Tibial artery (tissue), 4 donors: ENCODE results near the gene PXMP4.

ENCODE experiments used
- DNase-seq, 2 donors: peaks; one replicate each; pipeline ENCODE4 v3.0.0-alpha.2; 2019
- H3K27ac ChIP-seq, 2 donors: fragments of 200-600 bp; sonication (generic) in 1 of 2; 1 replicate in 1 of 2; 2 replicates in 1 of 2; pipeline ENCODE4 v1.5.1; 2018 to 2019; ENCODE audit warnings: mild to moderate bottlenecking in 1 of 2
- H3K27me3 ChIP-seq, 2 donors: fragments of 200-600 bp; sonication (generic) in 1 of 2; one replicate each; pipeline versions ENCODE4 v1.5.1 to v1.6.0; 2016 to 2019
- H3K36me3 ChIP-seq, 3 donors: fragments of 200-600 bp; sonication (generic) in 2 of 3; one replicate each; pipeline ENCODE4 v1.5.1; 2016 to 2019; ENCODE audit warnings: mild to moderate bottlenecking in 2 of 3
- H3K4me1 ChIP-seq, 4 donors: fragments of 200-600 bp; sonication (generic) in 2 of 4; 1 replicate in 3 of 4; 2 replicates in 1 of 4; pipeline ENCODE4 v1.5.1; 2016 to 2019
- H3K4me3 ChIP-seq, 2 donors: fragments of 200-600 bp; sonication (generic) in 1 of 2; 1 replicate in 1 of 2; 2 replicates in 1 of 2; pipeline ENCODE4 v1.5.1; 2018 to 2019; ENCODE audit warnings: mild to moderate bottlenecking in 2 of 2
- H3K9me3 ChIP-seq, 3 donors: fragments of 200-600 bp; sonication (generic) in 1 of 3; one replicate each; pipeline ENCODE4 v1.5.1; 2016 to 2019
- CTCF ChIP-seq, 2 experiments: fragments of 200-600 bp in 1 of 2; fragments of 450-650 bp in 1 of 2; IDR thresholded peaks; one replicate each; pipeline ENCODE4 v1.5.1; 2017 to 2019; ENCODE audit warnings: antibody characterized with exemption in 2 of 2, mild to moderate bottlenecking in 1 of 2, moderate library complexity in 1 of 2
- intact Hi-C: fragments of 100-400 bp; cut with DNase I; formaldehyde crosslinking; loops from one replicate; pipeline ENCODE4 v1.15.0; 2023; ENCODE audit warnings: low total_unique reads

PXMP4 gene

GRCh38 chr20:33740189-33740588, 20.1 kb upstream of the PXMP4 start:
- no peak for TF ChIP-seq CTCF (IDR thresholded peaks at IDR 0.05)
- no peak overlapping the region for H3K4me3 ChIP-seq
- intact Hi-C loops, result no loop called here
- no peaks in the 10 kb centered on the region for H3K4me1 ChIP-seq
- peaks cover 3 to 24% (median 12%) of the 10 kb centered on the region in 3 donors for H3K9me3 ChIP-seq
- peaks cover 0 to 6% (median 3%) of the 10 kb centered on the region in 3 donors for H3K36me3 ChIP-seq
- no peak for DNase-seq
- no peak overlapping the region for H3K27ac ChIP-seq
- H3K27me3 ChIP-seq, result no peaks in the 10 kb centered on the region

- no peak overlapping the region for H3K4me3 ChIP-seq
- H3K4me1 ChIP-seq, result no peaks in the 10 kb centered on the region
- H3K27ac ChIP-seq, result no peak overlapping the region
- peaks cover 3 to 24% (median 12%) of the 10 kb centered on the region in 3 donors for H3K9me3 ChIP-seq
- H3K27me3 ChIP-seq, result no peaks in the 10 kb centered on the region
- intact Hi-C loops, result loop anchor here (10.0 kb wide), 1 partner anchor 55 kb away; the partner anchor contains the start of gene E2F1
- peaks cover 0 to 4% (median 0%) of the 10 kb centered on the region in 3 donors for H3K36me3 ChIP-seq
- DNase-seq, result no peak
- no peak for TF ChIP-seq CTCF (IDR thresholded peaks at IDR 0.05)
Observed at GRCh38 chr20:33739493-33739892, 19.4 kb upstream of the PXMP4 start.

- peaks cover 3 to 24% (median 12%) of the 10 kb centered on the region in 3 donors for H3K9me3 ChIP-seq
- H3K36me3 ChIP-seq, result peaks cover 0 to 4% (median 0%) of the 10 kb centered on the region in 3 donors
- intact Hi-C loops, result loop anchor here (10.0 kb wide), 1 partner anchor 52 kb away; the partner anchor contains the start of gene E2F1
- no peak overlapping the region for H3K27ac ChIP-seq
- no peak for TF ChIP-seq CTCF (IDR thresholded peaks at IDR 0.05)
- H3K4me1 ChIP-seq, result peaks cover 5 to 21% (median 11%) of the 10 kb centered on the region in 4 donors
- no peaks in the 10 kb centered on the region for H3K27me3 ChIP-seq
- no peak for DNase-seq
- H3K4me3 ChIP-seq, result no peak overlapping the region
Observed at GRCh38 chr20:33736962-33737361, 16.9 kb upstream of the PXMP4 start.

- no peak for DNase-seq
- intact Hi-C loops, result loop anchor here (10.0 kb wide), 1 partner anchor 49 kb away; the partner anchor contains the start of gene E2F1
Observed at GRCh38 chr20:33733654-33734576, 13.8 kb upstream of the PXMP4 start.

More at GRCh38 chr20:33733654-33734576, 13.8 kb upstream of the PXMP4 start:
- Histone ChIP-seq H3K9me3 (peaks cover 3 to 24% (median 12%) of the 10 kb centered on the region in 3 donors), H3K27me3 (no peaks in the 10 kb centered on the region), H3K27ac (peak overlapping the region in 1 of 2 donors; percentile 91), H3K4me1 (peaks cover 5 to 27% (median 14%) of the 10 kb centered on the region in 4 donors), H3K4me3 (no peak overlapping the region), H3K36me3 (peaks cover 0 to 4% (median 0%) of the 10 kb centered on the region in 3 donors)
- no peak for TF ChIP-seq CTCF (IDR thresholded peaks at IDR 0.05)
